ENCODE results near the gene COG4.
"Not testable (repeated sequence)": the region's sequence is repeated elsewhere in the genome, so short reads cannot be mapped to it uniquely, and the experiment has no call there.

Gene COG4

DNA sequence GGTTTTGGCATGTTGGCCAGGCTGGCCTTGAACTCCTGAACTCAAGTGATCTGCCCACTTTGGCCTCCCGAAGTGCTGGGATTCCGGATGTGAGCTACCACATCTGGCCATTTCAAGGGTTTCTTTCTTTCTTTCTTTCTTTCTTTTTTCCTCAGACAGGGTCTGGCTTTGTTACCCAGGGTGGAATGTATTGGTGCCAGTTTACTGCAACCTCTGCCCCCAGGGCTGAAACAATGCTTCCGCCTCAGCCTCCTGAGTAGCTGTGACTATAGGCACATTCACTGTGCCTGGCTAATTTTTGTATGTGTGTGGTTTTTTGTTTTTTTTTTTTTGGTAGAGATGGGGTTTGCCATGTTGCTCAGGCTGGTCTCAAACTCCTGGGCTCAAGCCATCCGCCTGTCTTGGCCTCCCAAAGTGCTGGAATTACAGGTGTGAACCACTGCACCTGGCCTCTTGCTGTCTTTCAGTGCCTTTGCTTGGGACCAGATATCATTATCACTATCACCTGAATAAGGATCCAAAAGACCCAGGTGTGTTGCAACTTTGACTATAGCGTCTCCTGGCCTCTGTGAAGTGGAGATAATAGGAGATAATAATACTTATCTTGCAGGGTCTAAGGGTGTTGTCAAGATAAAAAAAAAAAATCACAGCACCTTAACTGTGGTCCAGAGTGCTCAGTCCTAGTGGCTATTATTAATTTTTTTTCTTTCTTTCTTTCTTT lies 65.7 kb downstream of the COG4 start:
- no peak for DNase-seq (ENCODE audit: low spot score)

DNA sequence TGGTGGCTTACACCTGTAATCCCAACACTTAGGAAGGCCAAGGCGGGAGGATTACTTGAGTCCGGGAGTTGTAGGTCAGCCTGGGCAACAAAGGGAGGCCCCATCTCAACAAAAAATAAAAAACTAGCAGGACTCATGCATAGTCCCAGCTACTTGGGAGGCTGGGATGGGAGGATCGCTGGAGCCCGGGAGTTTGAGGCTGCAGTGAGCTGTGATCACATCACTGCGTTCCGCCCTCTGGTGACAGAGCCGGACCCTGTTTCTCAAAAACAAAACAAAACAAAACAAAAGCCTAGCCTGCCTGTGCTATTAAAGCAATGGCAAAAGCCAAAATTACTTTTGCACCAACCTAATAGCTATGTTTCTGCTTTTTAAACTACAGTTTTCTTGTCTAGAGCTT lies 67.4 kb downstream of the COG4 start:
- DNase-seq (ENCODE audit: low spot score), result no peak

DNA sequence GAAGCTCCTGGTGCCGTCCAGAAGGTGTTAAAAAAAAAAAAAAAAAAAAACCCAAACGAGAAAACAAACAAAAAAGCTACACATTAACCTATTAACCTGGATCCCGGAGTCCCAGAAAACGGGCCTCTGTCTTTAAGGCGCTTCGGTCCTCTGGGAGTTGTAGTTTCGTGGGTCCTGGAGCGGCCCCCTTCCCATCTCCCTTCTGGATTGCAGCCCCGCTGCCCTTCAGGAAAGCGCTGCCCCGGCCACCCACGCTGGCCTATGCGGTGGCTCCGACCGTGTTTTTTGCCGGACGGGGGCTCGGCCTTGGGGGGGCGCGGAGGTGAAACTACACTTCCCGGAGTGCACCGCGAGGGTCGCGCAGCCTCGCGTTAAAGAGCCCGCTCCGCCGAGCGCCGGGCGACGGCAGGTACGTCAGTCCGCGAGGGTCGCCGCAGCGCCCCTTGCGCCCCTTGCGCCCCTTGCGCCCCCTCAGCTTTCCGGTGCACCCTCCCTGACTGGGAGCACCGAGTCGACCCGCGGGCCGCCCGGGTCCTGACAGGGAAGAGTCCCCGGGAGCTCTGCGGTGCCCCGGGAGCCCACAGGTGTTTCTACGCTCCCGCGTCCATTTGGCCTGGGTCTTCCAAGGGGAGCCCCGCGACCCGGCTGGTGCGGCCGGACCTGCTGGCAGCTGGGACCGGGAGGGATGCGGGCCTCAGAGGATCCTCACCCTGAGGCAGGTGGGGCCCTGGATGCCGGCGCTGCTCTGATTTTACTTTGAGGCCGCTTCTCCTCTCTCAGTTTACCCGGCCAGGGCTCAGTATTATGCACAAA lies 68.9 kb downstream of the COG4 start, which contains the start of gene FCSK:
Gene FCSK (plus strand): TSS at position 374 of the 813 bp plus-strand sequence. CDS start 8,596 bp downstream, outside the sequence.
- DNase-seq (ENCODE audit: low spot score), result peak; percentile 87

DNA sequence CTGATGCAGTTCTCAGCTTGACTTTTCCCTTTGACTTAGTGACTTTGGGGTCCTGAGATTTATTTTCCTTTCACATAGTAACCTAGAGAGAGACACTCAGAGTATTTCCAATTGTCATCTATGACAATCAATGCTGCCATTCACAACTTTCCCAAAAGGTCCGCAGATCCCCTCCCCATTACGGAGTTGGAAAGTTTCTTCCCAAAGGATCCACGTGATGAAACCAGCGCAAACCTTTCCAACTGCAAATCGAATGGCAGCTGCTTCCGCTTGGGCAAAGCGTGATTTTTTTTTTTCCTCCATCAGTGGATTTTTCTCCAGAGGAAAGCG lies 69.5 kb downstream of the COG4 start:
- DNase-seq (ENCODE audit: low spot score), result no peak

DNA sequence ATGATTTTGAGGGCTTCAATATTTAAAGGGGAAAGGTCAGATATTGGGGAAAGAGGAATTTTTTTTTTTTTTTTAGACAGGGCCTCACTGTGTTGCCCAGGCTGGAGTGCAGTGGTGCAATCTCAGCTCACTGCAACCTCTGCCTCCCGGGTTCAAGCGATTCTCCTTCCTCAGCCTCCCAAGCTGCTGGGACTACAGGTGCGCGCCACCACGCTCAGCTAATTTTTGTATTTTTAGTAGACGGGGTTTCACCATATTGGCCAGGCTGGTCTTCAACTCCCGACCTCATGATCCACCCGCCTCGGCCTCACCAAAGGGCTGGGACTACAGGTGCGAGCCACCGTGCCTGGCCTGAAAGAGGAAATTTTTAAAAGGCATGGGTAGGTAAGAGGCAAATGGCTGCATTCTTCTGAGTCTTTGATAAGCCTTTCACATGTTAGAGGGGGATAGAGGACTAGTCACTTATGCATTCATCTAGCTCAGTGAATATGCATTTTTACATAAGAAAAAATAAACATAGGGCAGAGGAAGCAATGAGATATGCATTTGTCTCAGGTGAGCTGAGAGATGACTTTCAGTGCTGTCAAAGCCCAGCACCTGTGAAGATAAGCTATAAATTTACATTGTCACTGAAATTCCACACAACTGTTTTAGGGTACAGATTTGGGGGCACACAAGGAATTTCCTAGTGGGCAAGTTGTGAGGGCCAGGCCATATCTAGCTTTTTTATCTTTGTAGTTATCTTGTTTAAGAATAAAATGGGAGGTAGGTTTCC lies 70.0 kb downstream of the COG4 start:
- DNase-seq (ENCODE audit: low spot score), result no peak

DNA sequence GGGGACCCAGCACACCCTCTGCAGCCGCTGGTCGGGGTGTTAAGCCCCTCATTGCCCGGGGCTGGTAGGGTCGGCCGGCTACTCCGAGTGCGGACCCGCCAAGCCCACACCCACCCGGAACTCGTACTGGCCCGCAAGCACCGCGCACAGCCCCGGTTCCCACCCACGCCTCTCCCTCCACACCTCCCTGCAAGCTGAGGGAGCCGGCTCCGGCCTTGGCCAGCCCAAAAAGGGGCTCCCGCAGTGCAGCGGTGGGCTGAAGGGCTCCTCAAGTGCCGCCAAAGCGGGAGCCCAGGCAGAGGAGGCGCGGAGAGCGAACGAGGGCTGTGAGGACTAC lies 72.4 kb downstream of the COG4 start:
- DNase-seq (ENCODE audit: low spot score), result not testable (repeated sequence)

DNA sequence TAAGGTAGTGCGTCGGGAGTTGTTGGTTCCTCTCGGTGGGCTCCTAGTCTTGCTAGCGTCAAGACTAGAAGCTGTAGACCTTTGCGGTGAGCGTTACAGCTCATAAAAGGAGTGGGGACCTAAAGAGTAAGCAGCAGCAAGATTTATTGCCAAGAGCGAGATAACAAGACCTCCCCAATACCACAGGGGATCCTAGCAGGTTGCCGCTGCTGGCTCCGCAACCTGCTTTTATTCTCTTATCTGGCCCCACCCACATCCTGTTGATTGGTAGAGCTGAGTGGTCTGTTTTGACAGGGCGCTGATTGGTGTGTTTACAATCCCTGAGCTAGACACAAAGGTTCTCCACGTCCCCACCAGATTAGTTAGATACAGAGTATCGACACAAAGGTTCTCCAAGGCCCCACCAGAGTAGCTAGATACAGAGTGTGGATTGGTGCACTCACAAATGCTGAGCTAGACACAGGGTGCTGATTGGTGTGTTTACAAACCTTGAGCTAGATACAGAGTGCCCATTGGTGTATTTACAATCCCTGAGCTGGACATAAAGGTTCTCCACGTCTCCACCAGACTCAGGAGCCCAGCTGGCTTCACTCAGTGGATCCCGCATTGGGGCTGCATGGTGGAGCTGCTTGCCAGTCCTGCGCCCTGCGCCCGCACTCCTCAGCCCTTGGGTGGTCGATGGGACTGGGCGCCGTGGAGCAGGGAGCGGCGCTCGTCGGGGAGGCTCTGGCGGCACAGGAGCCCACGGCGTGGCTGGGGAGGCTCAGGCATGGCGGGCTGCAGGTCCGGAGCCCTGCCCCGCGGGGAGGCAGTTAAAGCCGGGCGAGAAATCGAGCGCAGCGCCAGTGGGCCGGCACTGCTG lies 73.0 kb downstream of the COG4 start:
- DNase-seq (ENCODE audit: low spot score), result not testable (repeated sequence)

DNA sequence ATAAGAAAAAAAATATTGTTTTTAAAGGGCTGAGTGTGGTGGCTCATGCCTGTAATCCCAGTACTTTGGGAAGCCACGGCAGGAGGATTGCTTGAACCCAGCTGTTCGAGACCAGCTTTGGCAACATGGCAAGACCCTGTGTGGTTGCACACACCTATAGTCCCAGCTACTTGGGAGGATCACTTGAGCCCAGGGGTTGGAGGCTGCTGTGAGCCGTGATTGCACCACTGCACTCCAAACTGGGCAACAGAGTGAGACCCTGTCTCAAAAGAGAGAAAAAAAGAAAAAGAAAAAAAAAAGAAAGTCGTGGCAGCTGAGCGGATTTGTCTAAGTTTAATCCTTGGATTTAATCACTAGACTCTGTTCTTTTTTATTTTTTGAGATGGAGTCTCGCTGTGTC lies 75.3 kb downstream of the COG4 start:
- no peak for DNase-seq (ENCODE audit: low spot score)

DNA sequence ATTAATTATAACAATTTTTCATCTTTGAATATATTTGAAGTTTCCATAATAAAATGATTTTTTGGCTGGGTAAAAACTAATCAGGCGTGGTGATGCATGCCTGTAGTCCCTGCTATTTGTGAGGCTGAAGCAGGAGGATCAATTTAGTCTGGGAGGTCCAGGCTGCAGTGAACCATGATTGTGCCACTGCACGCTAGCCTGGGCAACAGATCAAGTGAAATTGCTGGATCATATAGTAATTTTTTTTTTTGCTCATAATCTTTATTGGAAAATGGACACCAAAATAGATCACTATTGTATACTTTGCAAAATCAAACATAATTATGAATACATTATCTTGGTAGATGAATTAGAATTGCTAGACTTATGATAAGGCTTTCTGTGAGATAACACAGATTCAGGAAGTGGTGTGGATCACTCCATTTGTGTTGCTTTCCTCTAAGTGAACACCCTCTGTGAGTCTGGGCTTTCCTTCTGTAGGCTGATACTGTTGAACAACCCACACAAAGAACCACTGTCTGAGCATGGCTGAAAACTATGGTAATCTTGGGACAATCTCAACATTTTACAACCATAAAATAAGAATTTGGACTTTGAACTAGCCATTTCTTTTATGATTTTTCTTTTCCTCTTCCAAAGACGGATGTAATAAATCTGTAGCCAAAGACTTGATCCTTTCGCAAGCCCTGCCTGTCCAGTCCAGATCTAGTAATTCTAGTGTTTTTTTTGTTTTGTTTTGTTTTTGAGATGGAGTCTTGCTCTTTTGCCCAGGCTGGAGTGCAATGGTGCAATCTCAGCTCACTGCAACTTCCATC lies 78.9 kb downstream of the COG4 start:
- no peak for DNase-seq (ENCODE audit: low spot score)

DNA sequence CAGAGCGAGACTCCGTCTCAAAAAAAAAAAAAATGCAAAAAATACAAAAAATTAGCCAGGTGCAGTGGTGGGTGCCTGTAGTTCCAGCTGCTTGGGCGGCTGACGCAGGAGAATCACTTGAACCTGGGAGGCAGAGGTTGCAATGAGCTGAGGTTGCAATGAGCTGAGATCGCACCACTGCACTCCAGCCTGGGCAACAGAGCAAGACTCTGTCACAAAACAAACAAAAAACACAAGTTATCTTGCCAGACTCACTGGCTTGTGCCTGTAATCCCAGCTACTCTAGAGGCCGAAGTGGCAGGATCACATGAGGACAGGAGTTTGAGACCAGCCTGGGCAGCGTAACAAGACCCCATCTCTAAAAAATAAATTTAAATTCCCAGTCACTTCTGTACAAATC lies 81.0 kb downstream of the COG4 start:
- DNase-seq (ENCODE audit: low spot score), result no peak

DNA sequence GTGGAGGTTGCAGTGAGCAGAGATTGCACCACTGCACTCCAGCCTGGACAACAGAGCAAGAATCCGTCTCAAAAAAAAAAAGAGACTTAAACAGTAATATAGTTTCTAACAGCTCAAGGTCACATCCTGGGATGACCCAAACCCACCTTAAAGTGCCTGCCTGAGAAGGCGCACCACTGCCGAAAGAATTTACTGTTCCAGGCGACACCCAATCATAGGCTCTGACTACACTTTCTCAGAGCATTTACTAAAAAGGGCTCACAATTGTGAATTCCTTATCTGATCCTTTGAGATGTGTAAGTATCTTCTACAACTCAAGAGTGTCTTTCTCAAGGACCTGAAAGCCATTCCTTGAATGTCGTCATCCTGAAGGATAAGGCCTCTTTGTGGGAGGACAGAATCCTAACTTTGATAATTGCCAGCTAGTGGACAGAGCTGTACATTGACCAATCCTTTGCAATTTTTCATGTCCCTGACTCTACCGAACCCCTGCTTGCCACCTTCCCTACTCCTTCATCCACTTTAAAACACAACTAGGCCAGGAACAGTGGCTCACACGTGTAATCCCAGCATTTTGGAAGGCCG lies 81.9 kb downstream of the COG4 start:
- no peak for DNase-seq (ENCODE audit: low spot score)

DNA sequence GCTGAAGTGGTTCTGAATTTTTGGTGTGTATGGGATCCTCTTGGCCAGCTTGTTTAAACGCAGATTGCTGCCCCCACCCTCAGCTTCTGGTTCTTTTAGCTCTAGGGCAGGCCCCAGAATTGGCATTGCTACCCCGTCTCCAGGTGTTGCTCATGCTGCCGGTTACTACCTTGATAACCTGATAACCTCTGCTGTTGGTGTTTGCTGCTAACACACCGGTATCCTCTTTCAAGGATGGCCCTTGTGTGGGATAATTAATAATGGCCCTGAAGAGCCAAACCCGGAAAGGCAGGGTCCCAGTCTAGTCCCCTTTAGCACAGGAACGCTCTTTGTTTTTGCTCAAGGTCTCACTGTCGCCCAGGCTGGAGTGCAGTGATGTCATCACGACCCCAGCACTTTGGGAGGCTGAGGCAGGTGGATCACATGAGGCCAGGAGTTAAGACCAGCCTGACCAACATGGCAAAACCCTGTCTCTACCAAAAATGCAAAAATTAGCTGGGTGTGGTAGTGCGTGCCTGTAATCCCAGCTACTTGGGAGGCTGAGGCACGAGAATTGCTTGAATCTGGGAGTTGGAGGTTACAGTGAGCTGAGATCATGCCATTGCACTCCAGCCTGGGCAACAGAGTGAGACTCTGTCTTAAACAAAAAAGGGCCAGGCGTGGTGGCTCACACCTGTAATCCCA lies 83.2 kb downstream of the COG4 start:
- DNase-seq (ENCODE audit: low spot score), result no peak

DNA sequence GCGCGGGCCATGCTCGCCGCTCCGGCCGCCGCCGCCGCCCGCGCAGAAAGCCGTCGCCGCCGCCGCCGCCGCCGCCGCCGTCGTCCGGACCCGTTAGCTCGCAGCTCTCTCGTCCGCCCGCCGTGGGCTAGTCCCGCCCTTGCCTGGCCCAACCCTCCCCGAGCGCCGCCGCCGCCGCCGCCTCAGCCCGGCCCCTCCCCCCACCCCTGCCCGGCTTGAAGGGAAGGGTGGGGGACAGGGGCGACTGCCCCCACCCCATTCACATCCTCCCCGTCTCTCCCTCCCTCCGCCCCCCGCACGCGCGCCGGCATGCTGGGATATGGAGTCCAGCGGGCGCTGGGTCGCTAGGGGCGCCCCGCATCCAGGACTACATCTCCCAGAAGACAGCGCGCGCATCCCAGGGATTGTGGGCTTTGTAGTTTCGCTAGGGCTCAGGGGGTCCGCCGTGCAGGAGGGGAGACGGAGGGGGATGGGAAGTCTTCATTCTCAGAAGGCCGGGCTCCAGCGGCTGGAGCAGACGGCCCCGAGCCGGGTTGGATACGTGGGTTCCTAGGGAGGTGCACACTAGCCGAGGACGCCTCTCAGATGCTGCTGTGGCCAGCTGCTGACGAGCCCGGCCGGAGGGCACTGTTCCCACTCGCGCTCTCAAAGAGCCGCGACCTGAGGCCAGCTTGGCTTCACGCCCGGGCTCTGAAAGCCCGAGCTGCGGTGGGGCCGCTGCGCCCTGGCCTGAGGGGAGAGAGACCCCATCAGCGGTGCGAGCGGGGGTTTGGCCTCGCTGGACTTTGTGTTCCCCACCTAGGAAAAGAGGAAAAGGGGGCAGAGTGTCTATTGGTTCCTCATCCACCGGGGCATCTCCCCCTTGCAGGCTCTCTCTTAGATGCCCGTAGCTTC lies 84.1 kb downstream of the COG4 start, which contains the start of gene ST3GAL2:
Gene ST3GAL2 (minus strand): TSS at position 132 of the 894 bp plus-strand sequence. CDS start 40,570 bp downstream, outside the sequence.
- peak; percentile 97 for DNase-seq (ENCODE audit: low spot score)

DNA sequence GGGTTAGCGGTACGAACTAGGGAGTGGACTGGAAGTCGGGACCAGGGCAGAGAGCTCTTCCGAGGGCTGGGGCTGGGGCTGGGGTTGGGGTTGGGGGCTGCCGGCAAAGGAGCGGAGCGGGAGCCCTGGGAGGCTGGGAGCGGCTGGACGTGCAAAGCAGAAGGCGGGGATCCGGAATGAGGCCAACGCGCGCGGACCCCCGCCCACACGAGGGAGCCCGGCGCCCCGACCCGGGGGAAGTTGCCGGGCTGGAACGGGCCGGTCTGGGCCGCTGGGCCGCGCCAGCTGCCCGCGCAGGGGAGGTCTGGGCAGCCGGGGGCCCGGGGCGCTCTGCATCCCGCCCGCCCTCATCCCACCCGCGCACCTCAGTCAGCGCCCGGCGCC lies 84.8 kb downstream of the COG4 start:
- no peak for DNase-seq (ENCODE audit: low spot score)

DNA sequence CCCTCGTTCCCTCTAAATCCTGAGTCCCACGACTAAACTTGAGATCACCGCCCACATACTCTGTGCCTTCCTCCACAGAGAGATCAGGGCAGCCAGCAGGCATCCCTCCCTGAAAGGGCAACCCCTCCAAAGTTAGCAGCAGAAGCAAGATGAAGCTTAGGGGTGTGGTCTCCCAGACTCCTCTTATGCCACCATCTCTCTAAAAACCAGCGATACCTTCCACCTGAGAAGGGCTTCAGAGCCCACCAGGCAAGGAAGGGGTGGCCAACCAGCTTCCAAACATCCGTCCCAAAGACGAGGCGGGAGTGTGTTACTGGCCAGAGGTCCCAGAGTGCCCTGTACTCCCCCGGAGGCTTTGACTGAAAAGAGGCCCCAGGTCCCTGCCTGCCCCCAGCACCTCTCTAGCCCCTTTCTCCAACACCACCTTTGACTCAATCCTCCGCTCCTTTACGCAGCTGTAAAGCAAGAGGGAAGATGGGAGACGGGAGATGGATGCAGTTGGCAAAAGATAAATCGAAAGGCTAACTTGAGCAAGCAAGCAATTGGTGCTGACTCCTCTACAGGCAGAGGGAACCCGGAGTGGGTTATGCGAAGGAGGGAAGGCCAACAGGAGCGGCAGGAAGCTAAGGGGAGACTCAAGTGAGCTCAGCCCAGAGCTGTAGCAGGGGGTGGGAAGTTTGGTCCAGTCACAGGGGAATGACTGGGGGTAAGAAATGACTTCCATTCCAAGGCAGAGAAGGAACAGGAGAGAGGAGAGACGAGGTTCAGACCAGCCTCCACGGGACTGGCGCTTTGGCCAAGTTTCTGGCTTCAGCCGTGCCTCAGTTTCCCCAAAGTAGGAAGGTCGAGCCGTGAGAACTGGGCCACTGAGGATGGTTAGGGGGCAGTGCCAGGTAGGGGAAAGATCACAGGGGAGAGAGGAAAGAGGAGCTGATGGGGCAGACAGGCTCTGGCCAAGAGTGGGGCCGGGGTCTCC lies 85.5 kb downstream of the COG4 start:
- peak; percentile 32 for DNase-seq (ENCODE audit: low spot score)

DNA sequence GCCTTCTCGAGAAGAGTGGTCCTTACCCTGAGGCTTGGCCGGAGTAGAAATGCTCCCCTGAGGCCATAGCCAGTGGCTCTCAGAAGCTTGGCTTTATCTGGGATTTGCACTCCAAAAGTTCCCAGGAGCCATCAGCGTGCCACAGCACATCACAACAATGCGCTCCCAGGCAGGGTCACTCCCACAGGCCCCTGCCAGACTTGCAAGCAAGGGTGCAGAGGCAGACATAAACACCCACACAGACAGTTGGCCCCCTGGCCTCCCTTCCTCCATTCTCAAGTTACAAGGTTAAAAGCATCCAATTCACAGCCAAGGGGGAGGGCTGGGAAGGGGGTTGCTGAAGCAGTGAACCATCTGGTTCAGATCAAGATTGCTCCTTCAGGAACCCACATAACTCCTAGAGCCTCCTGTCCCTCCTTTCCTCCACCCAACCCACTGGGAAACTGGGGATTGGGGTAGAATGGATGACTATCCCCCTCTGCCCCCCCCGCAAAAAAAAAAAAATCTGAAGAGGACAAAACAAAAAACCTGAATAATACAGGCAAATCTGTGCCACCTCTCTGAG lies 86.3 kb downstream of the COG4 start:
- peak; percentile 94 for DNase-seq (ENCODE audit: low spot score)

Measured in SK-N-DZ (cell line).